GM19455 (cell line): Measurements from ENCODE around the gene TMEM116.
"Not testable (repeated sequence)": the region's sequence is repeated elsewhere in the genome, so short reads cannot be mapped to it uniquely, and the experiment has no call there.

ENCODE experiments used
- ATAC-seq: cut with Tn5 transposase; IDR thresholded peaks from one replicate; pipeline ENCODE4 v1.9.1; 2021; ENCODE audit not compliant: unreplicated experiment

Gene TMEM116

DNA sequence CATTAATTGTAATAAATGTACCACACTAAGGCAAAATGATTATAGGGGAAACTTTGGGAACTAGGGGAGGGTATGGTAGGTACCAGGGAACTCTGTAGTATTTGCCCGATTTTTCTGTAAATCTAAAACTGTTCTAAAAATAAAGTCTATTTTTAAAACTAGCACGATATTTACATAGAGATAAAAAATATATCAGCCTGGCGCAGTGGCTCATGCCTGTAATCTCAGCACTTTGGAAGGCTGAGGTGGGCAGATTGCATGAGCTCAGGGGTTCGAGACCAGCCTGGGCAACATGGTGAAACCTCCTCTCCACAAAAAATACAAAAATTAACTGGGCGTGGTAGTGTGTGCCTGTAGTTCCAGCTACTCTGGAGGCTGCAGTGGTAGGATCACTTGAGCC lies 32.4 kb downstream of the TMEM116 start:
- ATAC-seq: no peak

DNA sequence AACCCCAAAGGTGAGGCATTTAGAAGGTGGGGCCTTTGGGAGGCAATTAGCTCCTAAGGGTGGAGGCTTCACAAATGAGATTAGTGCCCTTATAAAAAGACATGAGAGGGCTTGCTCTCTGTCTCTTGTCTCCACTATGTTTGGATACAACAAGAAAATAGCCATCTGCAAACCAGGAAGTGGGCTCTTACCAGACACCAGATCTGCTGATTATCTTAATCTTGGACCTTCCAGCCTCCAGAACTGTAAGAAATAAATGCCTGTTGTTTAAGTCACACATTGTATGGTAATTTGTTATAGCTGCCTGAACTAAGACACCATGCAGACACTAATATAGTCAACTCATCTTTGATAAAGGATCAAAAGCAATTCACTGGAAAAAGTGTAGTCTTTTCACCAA lies 34.4 kb downstream of the TMEM116 start:
- no peak for ATAC-seq

GRCh38 chr12:111976860-111977259 lies 36.1 kb downstream of the TMEM116 start:
- ATAC-seq: no peak

DNA sequence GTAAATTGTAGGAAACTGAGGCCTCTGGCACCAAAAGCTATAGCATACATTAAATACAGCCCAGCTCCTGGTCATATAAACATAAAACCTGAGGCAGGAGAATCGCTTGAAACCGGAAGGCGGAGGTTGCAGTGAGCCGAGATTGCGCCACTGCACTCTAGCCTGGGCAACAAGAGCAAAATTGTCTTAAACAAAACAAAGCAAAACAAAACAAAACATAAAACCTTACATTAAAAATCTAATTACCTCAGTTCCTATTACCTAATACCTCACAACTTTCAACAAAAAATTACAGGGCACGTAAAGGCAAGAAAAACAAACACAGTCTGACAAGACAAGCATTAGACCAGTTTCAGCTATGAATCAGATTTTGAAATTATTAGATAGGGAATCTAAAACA lies 36.7 kb downstream of the TMEM116 start:
- no peak for ATAC-seq

DNA sequence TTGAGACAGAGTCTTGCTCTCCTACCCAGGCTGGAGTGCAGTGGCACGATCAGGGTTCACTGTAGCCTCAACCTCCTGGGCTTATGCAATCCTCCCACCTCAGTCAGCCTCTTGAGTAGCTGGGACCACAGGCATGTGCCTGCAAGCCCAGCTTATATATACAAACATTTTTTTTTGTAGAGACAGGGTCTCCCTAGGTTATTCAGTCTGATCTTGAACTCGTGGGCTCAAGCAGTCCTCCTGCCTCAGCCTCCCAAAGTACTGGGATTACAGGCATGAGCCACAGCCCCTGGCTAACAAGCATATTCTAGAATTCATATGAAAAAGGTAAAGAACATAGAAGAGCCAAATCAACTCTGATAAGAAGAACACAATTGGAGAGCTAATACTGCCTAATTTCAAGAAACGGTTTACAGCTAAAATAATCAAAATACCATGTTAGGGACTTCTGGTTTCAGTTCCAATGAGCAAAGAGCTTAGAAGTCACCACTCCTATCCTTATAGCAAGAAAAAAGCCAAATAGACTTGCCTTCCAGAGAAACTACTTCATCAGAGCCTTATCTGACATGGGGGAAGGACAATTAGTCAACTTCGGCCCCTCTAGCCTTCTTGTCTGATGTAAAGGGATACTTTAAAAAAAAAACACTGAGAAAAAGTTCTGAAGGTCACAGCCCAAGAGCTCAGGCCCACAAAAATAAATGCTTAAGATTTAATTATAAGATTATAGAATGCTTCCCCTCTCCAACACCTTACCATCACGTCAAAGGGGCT lies 37.6 kb downstream of the TMEM116 start:
- no peak for ATAC-seq

DNA sequence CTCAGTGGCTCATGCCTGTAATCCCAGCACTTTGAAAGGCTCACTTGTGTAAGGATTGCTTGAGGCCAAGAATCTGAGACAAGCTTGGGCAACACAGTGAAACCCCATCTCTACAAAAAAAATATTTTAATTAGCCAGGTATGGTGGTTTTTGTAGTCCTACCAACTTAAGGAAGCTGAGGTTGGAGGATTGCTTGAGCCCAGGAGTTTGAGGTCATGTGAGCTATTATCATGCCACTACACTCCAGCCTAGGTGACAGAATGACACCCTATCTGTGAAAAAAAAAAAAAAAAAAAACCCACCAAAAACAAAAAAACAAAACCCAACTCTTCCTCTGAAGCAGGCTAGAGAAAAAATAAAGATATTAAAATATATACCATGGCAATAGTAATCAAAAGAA lies 41.2 kb downstream of the TMEM116 start:
- no peak for ATAC-seq

- ATAC-seq: no peak
Measured at GRCh38 chr12:111964935-111965334, 48.0 kb downstream of the TMEM116 start.

DNA sequence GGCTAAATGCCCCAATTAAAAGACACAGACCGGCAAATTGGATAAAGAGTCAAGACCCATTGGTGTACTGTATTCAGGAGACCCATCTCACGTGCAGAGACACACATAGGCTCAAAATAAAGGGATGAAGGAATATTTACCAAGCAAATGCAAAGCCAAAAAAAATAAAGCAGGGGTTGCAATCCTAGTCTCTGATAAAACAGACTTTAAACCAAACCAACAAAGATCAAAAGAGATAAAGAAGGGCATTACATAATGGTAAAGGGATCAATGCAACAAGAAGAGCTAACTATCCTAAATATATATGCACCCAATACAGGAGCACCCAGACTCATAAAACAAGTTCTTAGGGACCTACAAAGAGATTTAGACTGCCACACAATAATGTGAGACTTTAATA lies 53.4 kb downstream of the TMEM116 start:
- ATAC-seq: not testable (repeated sequence)

GRCh38 chr12:111957224-111957623 lies 55.7 kb downstream of the TMEM116 start:
- not testable (repeated sequence) for ATAC-seq

DNA sequence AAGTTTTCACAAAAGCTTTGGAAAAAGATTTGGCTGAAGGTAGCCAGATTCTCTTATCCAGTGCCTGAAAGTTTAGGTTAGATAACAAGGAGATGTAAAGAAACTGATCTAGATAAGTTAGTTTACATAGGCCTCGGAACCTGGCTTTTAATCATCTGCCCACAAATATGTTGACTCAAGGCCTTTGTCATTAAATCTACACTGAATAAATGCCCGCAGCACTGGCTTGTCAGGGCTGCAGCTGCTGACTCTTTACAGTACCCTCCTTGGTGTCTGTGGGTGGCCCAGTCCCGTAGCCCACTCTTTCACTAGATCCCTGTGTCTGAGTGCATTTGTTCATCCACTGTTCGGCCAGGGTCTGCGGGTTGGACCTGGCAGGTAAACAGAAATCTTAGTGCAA lies 58.0 kb downstream of the TMEM116 start:
- no peak for ATAC-seq

- ATAC-seq: no peak
Measured at GRCh38 chr12:111953455-111953854, 59.5 kb downstream of the TMEM116 start.

GRCh38 chr12:111952084-111952787 lies 60.7 kb downstream of the TMEM116 start:
- not testable (repeated sequence) for ATAC-seq

DNA sequence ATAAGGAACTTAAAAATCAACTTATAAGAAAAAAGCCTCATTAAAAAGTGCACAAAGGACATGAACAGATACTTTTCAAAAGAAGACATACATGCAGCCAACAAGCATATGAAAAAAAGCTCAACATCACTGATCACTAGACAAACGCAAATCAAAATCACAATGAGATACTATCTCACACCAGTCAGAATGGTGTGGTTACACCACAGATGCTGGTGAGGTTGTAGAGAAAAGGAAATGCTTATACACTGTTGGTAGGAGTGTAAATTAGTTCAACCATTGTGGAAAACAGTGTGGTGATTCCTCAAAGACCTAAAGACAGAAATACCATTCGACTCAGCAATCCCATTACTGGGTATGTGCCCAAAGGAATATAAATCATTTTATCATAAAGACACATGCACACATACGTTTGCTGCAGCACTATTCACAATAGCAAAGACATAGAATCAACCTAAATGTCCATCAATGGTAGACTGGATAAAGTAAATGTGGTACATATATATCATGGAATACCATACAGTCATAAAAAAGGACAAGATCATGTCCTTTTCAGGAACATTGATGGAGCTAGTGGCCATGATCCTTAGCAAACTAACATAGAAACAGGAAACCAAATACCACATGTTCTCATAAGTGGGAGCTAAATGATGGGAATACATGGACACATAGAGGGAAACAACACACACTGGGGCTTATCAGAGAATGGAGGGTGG lies 61.8 kb downstream of the TMEM116 start:
- not testable (repeated sequence) for ATAC-seq

- ATAC-seq: no peak
Measured at GRCh38 chr12:111943929-111944328, 69.0 kb downstream of the TMEM116 start.

DNA sequence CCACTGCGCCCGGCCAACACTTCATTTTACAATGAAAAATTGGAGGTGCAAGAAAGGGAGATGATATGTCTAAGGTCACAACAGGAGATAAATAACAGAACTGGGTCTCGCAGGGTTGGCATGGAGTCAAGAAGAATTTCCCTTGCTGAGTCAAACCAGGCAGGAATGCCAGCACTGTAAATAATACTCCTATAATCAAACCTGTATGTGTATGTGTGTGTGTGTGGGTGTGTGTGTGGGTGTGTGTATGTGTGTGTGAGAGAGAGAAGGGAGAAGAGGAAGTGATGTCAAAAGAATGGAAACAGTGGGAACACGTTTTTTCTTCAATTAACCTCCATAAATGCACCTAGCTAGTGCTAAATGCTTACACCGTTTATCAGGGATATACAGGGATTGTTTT lies 70.4 kb downstream of the TMEM116 start:
- ATAC-seq: no peak

DNA sequence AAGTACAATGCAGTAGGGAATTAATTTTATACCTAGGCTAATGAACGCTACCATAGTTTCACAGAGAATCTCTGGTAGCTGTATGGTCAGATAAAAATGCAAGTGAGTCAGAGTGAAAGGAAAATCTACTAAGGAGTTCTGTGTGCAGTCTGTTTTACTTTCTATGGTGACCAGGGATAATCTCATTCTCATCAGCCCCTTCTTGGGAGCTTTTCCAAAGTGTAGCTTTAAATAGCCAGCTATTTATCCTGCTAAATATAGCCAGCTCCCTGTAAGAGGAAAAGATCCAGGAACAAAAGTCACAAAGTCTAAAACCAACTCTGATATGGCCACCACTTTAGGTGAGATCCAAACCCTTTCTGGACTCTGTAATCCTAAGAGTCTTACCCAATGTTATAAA lies 75.5 kb downstream of the TMEM116 start:
- no peak for ATAC-seq

GRCh38 chr12:111936869-111937268 lies 76.1 kb downstream of the TMEM116 start:
- ATAC-seq: no peak

GRCh38 chr12:111932241-111932640 lies 80.7 kb downstream of the TMEM116 start:
- no peak for ATAC-seq

DNA sequence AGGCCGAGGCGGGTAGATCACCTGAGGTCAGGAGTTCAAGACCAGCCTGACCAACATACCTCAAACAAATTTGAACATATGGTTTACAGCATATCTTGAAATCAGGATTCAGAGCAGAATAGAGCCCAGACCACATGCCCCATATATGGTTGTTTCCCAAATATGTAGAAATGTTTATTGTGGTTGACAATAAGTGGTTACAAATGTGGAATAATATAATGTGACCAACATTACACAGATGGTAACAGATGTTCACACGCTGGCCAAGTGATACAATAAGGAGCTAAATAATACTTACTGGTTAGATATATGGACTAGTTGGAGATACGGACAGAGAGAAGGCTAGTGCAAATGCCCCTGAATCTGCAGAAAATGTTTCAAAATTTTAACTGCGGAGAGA lies 85.6 kb downstream of the TMEM116 start:
- no peak for ATAC-seq

DNA sequence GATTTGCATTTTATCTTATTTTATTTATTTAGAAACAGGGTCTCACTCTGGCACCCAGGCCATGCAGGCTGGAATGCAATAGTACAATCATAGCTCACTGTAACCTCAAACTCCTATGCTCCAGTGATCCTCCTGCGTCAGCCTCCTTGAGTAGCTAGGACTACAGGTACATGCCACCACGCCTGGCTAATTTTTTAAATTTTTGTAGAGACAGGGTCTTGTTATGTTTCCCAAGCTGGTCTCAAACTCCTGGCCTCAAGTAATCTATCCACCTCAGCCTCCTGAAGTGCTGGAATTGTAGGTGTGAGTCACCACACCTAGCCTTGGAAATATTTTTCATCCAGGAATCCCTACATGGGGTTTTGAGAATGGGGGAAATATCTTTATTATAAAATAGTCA lies 86.3 kb downstream of the TMEM116 start:
- ATAC-seq: no peak

GRCh38 chr12:111925171-111925570 lies 87.8 kb downstream of the TMEM116 start:
- no peak for ATAC-seq

DNA sequence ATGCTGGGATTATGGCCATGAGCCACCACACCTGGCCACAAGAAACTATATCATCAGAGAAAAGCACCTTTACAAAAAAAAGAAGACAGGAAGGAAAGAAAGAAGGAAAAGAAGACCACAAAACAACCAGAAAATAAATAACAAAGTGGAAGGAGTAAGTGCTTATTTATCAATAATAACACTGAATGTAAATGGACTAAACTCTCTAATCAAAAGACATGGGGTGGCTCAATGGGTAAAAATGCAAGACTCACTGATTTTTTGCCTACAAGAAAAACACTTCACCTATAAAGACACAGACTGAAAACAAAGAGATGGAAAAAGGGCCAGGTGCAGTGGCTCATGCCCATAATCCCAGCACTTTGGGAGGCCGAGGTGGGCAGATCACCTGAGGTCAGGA lies 105.2 kb downstream of the TMEM116 start:
- no peak for ATAC-seq
